ACC112 (cell line): Measurements from ENCODE around the gene ADGRV1.

Source experiments
- H2AFZ ChIP-seq: fragments of 200-600 bp; sonication (generic); one replicate; pipeline ENCODE4 v1.6.0; 2017; ENCODE audit warnings: antibody characterized with exemption, low read length; ENCODE audit not compliant: unreplicated experiment
- H3K27ac ChIP-seq: fragments of 200-600 bp; sonication (generic); 2 replicates; pipeline ENCODE4 v1.5.1; 2014; ENCODE audit warnings: low read depth, mild to moderate bottlenecking, antibody characterized with exemption, low read length, moderate library complexity
- H3K27me3 ChIP-seq: fragments of 200-600 bp; sonication (generic); 2 replicates; pipeline ENCODE4 v1.6.1; 2014; ENCODE audit warnings: mild to moderate bottlenecking, antibody characterized with exemption, low read length, moderate library complexity, mixed read lengths; ENCODE audit not compliant: insufficient read depth
- H3K36me3 ChIP-seq: fragments of 200-600 bp; sonication (generic); 2 replicates; pipeline ENCODE4 v1.6.1; 2016; ENCODE audit warnings: mild to moderate bottlenecking, antibody characterized with exemption, low read length, moderate library complexity, mixed read lengths; ENCODE audit not compliant: insufficient read depth
- H3K4me1 ChIP-seq: fragments of 200-600 bp; sonication (generic); one replicate; pipeline ENCODE4 v1.6.1; 2016; ENCODE audit warnings: low read length, mixed read lengths; ENCODE audit not compliant: insufficient read depth, unreplicated experiment, control insufficient read depth
- H3K4me3 ChIP-seq: fragments of 200-600 bp; sonication (generic); 2 replicates; pipeline ENCODE4 v1.5.1; 2014; ENCODE audit warnings: mild to moderate bottlenecking, low read depth, low read length
- H3K79me2 ChIP-seq: fragments of 200-600 bp; sonication (generic); one replicate; pipeline ENCODE4 v1.6.0; 2016; ENCODE audit warnings: low read length; ENCODE audit not compliant: control insufficient read depth, unreplicated experiment, insufficient read depth

ADGRV1 gene

GRCh38 chr5:90621848-90622247, 63.3 kb downstream of the ADGRV1 start:
- Histone ChIP-seq H3K27ac (no peak overlapping the region), H3K27me3 (peaks cover 46% of the 10 kb centered on the region), H3K36me3 (no peaks in the 10 kb centered on the region), H3K79me2 (no peaks in the 10 kb centered on the region), H3K4me1 (no peaks in the 10 kb centered on the region), H2AFZ (no peak overlapping the region), H3K4me3 (no peak overlapping the region)

GRCh38 chr5:90626493-90626892, 67.9 kb downstream of the ADGRV1 start:
- Histone ChIP-seq H3K4me3 (no peak overlapping the region), H3K79me2 (no peaks in the 10 kb centered on the region), H3K36me3 (no peaks in the 10 kb centered on the region), H3K4me1 (no peaks in the 10 kb centered on the region), H2AFZ (no peak overlapping the region), H3K27me3 (peaks cover 40% of the 10 kb centered on the region), H3K27ac (no peak overlapping the region)

GRCh38 chr5:90628492-90628891, 69.9 kb downstream of the ADGRV1 start:
- Histone ChIP-seq H2AFZ (no peak overlapping the region), H3K36me3 (no peaks in the 10 kb centered on the region), H3K27me3 (peaks cover 48% of the 10 kb centered on the region)

GRCh38 chr5:90632791-90633190, 74.2 kb downstream of the ADGRV1 start:
- H2AFZ ChIP-seq, result no peak overlapping the region
- no peaks in the 10 kb centered on the region for H3K4me1 ChIP-seq
- H3K27ac ChIP-seq, result no peak overlapping the region
- peaks cover 71% of the 10 kb centered on the region for H3K27me3 ChIP-seq
- H3K36me3 ChIP-seq, result no peaks in the 10 kb centered on the region
- no peaks in the 10 kb centered on the region for H3K79me2 ChIP-seq
- no peak overlapping the region for H3K4me3 ChIP-seq

More at GRCh38 chr5:90628492-90628891, 69.9 kb downstream of the ADGRV1 start:
- H3K79me2 ChIP-seq, result no peaks in the 10 kb centered on the region
- H3K27ac ChIP-seq, result no peak overlapping the region
- H3K4me3 ChIP-seq, result no peak overlapping the region
- H3K4me1 ChIP-seq, result no peaks in the 10 kb centered on the region

- Histone ChIP-seq H2AFZ (no peak overlapping the region), H3K27me3 (peaks cover 86% of the 10 kb centered on the region), H3K4me1 (no peaks in the 10 kb centered on the region)
Observed at GRCh38 chr5:90636948-90637347, 78.4 kb downstream of the ADGRV1 start.

GRCh38 chr5:90637731-90638130, 79.1 kb downstream of the ADGRV1 start:
- Histone ChIP-seq H3K27ac (no peak overlapping the region), H3K4me3 (no peak overlapping the region), H3K79me2 (no peaks in the 10 kb centered on the region), H3K36me3 (no peaks in the 10 kb centered on the region), H3K4me1 (no peaks in the 10 kb centered on the region), H2AFZ (no peak overlapping the region), H3K27me3 (peaks cover 84% of the 10 kb centered on the region)

More at GRCh38 chr5:90636948-90637347, 78.4 kb downstream of the ADGRV1 start:
- H3K36me3 ChIP-seq, result no peaks in the 10 kb centered on the region
- H3K27ac ChIP-seq, result no peak overlapping the region
- no peaks in the 10 kb centered on the region for H3K79me2 ChIP-seq
- no peak overlapping the region for H3K4me3 ChIP-seq

GRCh38 chr5:90638878-90639277, 80.3 kb downstream of the ADGRV1 start:
- H3K27ac ChIP-seq, result no peak overlapping the region

GRCh38 chr5:90640484-90641059, 82.0 kb downstream of the ADGRV1 start:
- Histone ChIP-seq H3K27me3 (peaks cover 68% of the 10 kb centered on the region), H2AFZ (no peak overlapping the region), H3K27ac (no peak overlapping the region), H3K79me2 (no peaks in the 10 kb centered on the region), H3K4me3 (no peak overlapping the region), H3K36me3 (no peaks in the 10 kb centered on the region), H3K4me1 (no peaks in the 10 kb centered on the region)

More at GRCh38 chr5:90638878-90639277, 80.3 kb downstream of the ADGRV1 start:
- no peaks in the 10 kb centered on the region for H3K79me2 ChIP-seq
- peaks cover 84% of the 10 kb centered on the region for H3K27me3 ChIP-seq
- H3K4me3 ChIP-seq, result no peak overlapping the region
- H2AFZ ChIP-seq, result no peak overlapping the region
- H3K4me1 ChIP-seq, result no peaks in the 10 kb centered on the region
- no peaks in the 10 kb centered on the region for H3K36me3 ChIP-seq

GRCh38 chr5:90641528-90641927, 82.9 kb downstream of the ADGRV1 start:
- no peak overlapping the region for H3K27ac ChIP-seq
- H3K79me2 ChIP-seq, result no peaks in the 10 kb centered on the region
- H3K36me3 ChIP-seq, result no peaks in the 10 kb centered on the region
- H3K27me3 ChIP-seq, result peaks cover 60% of the 10 kb centered on the region
- no peak overlapping the region for H3K4me3 ChIP-seq
- H2AFZ ChIP-seq, result no peak overlapping the region
- no peaks in the 10 kb centered on the region for H3K4me1 ChIP-seq

- no peak overlapping the region for H3K4me3 ChIP-seq
- peaks cover 56% of the 10 kb centered on the region for H3K27me3 ChIP-seq
- no peak overlapping the region for H2AFZ ChIP-seq
- no peaks in the 10 kb centered on the region for H3K36me3 ChIP-seq
- H3K4me1 ChIP-seq, result no peaks in the 10 kb centered on the region
- no peaks in the 10 kb centered on the region for H3K79me2 ChIP-seq
- H3K27ac ChIP-seq, result no peak overlapping the region
Observed at GRCh38 chr5:90642706-90643229, 84.2 kb downstream of the ADGRV1 start.

- no peaks in the 10 kb centered on the region for H3K79me2 ChIP-seq
Observed at GRCh38 chr5:90644132-90644531, 85.5 kb downstream of the ADGRV1 start.

More at GRCh38 chr5:90644132-90644531, 85.5 kb downstream of the ADGRV1 start:
- no peak overlapping the region for H3K27ac ChIP-seq
- H3K4me3 ChIP-seq, result no peak overlapping the region
- no peaks in the 10 kb centered on the region for H3K4me1 ChIP-seq
- H2AFZ ChIP-seq, result no peak overlapping the region
- H3K27me3 ChIP-seq, result peaks cover 57% of the 10 kb centered on the region
- no peaks in the 10 kb centered on the region for H3K36me3 ChIP-seq
